GM19468 (cell line): ENCODE results near the gene IL1RL1.

Source experiments
- ATAC-seq: cut with Tn5 transposase; IDR thresholded peaks from one replicate; pipeline ENCODE4 v1.9.1; 2021; ENCODE audit warnings: mild to moderate bottlenecking, moderate library complexity, moderate number of reproducible peaks; ENCODE audit not compliant: unreplicated experiment; ENCODE audit errors: extremely low read depth

Gene IL1RL1

DNA sequence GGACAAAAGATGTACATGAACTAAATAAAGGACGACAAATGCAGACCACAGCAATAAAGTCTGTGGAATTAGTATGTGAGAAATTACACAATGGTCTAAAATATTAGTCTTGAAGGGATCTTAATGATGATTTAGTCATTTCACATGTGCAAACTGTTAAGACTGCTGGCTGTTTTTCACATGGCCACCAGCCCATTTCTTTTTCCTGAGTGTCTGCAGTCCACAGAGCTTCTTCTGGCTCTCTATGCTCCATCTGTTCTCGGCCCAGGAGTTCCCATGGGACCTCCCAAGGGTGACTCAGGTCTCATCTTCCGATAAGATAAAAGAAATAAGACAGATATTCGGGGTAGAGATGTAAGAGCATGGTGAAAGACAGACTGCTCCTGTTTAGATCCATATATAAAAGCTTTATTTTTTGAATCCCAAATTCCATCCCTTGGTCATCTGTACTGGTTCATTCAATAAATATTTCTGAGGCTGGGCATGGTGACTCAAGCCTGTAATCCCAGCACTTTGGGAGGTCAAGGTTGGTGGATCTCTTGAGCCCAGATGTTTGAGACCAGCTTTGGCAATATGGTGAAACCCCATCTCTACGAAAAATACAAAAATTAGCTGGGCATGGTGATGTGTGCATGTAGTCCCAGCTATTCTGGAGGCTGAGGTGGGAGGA is 20.1 kb downstream of the IL1RL1 start:
- no peak for ATAC-seq

DNA sequence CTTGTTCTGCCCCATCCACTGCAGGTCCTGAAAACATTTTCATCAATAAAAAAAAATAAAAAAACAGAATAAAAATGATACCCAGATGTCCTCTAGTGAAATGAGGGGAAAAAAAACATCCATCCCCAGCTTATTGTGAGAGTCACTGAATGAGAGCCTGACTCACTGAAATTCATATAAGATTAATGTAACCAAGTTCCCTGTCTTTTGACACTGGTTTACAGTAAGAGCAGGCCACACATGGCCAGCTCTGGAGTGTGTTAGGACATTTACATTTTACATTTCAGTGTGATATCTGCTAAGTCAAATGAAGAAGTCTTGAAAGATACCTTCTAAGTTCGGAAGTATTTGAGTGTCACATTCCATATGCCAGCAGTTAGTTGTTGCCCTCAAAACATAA is 23.1 kb downstream of the IL1RL1 start:
- no peak for ATAC-seq

GRCh38 chr2:102335871-102336366 is 24.6 kb downstream of the IL1RL1 start:
- ATAC-seq, result no peak

DNA sequence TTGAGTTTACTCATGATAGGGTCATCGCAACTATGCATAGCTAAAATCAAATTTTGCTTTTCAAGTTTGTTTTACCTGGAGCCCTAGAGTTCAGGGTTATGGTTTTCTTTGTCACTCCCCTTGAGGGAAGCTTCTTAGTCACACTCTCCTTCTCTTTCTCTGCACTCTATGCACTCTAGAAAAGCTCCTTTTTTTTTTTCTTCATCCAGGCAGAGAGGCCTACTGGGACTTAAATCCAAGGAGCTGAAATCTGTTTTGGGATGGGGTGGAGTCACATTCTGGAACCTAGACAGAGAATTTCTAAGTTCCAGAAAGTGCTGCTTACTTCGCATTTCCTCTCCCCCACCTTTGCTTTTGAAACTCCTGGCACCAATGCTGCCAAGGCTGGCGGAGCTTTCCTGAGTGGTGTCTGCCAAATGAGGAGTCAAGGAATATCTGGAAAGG is 25.2 kb downstream of the IL1RL1 start:
- ATAC-seq, result no peak

DNA sequence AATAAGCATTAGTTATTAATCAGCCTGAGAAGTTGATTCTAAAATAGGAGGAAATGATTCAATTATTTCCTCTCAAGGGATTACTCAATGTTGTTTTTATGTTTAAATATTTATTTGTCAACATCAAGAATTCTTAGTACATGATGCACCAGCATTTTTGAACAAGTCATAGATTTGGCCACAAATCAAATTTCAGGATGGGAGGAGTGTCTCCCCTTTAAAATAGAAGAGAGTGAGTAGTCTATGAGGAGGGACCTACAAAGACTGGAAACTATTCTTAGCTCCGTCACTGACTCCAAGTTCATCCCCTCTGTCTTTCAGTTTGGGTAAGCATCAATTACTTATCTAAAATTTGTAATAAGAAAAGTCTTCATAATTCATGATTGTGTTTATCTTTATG is 25.6 kb downstream of the IL1RL1 start:
- no peak for ATAC-seq

DNA sequence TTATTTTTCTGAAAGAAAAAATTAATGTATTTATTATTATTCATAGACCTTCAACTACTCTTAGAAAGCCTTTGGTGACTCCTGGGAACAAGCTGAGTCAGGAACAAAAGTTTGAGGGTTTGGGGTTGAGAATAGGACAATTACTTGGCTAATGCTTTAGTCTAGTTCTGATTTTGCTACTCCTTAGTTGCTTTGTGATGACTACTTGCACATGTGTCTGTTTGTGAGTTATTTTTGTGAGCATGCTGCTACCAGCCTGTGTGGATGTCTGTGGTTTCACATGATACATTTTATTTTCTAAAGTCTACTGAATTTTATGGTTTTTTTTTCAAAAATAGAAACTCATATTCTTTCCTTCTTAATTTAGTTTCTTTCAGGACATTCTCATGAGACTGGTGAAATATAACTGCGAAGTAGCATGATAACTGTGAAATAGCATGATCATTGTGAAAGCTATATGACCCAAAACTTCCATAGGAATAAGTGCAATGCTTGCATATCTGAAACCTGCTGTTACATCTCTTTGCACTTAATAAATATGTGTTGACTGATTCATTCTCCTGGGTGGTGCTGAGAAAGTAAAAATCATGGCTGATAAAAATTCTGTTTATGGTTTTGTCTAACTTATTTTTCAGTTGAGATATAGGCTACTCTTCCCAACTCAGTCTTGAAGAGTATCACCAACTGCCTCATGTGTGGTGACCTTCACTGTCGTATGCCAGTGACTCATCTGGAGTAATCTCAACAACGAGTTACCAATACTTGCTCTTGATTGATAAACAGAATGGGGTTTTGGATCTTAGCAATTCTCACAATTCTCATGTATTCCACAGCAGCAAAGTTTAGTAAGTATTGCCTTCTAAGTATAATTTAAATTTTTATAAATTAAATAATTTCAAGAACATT is 26.4 kb downstream of the IL1RL1 start:
- no peak for ATAC-seq

DNA sequence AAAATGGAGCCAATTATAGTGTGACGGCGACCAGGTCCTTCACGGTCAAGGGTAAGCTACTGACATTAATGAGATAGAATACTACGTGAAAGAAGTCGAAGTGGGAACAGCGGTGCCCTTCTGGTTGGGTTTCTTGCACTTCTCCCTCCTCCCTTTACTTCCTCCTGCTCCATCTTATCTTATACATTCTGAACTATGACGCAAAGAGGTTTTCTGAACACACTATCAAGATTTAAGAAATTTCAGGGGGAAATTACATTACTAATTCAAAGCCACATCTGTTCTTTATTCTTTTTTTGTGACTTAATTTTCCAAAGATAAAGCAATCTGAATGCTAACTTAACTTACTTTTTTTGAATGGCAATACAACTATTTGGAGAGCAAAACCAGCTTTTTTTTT is 29.4 kb downstream of the IL1RL1 start:
- no peak for ATAC-seq

DNA sequence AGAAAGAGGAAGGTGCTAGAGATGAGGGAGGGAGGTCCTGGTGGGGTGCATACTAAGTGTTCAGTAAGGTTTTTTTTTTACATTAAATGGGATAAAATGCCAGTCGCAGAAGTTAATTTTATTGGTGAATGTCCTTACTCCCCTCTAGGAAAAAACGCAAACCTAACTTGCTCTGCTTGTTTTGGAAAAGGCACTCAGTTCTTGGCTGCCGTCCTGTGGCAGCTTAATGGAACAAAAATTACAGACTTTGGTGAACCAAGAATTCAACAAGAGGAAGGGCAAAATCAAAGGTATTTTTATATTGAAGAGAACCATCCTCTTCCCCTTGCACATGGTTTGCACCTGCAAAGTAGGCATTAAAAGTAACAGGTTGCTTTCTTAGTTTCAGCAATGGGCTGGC is 31.5 kb downstream of the IL1RL1 start:
- no peak for ATAC-seq

- ATAC-seq, result no peak
These were observed 33.0 kb downstream of the IL1RL1 start for GRCh38 chr2:102344397-102344796.

DNA sequence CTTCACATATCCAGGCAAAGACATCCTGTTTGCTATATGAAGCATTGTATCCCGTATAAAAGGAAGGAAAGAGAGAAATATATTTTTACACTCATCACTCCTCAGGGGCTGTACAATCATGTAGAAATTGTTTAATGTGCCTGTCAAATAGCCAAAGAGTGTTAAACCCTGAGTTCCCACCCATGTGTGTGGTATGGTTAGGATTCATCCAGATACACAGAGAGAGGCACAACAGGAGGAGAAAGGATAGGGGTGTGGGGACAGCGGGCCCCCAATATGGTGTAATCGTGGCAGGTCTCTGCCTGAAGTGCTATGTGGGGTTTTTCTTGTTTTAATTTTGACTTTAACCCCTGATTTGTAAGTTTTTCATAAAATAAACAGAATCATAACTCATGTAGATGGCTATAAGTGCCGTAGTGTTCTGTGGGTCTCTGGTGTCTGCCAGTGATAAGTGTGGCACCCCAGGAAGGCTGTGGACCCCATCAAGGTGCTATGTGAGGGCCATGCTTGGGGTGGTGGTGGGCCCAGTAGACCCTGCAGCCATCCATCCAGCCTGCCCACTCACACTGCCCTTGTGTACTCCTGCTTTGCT is 34.1 kb downstream of the IL1RL1 start:
- ATAC-seq, result no peak

DNA sequence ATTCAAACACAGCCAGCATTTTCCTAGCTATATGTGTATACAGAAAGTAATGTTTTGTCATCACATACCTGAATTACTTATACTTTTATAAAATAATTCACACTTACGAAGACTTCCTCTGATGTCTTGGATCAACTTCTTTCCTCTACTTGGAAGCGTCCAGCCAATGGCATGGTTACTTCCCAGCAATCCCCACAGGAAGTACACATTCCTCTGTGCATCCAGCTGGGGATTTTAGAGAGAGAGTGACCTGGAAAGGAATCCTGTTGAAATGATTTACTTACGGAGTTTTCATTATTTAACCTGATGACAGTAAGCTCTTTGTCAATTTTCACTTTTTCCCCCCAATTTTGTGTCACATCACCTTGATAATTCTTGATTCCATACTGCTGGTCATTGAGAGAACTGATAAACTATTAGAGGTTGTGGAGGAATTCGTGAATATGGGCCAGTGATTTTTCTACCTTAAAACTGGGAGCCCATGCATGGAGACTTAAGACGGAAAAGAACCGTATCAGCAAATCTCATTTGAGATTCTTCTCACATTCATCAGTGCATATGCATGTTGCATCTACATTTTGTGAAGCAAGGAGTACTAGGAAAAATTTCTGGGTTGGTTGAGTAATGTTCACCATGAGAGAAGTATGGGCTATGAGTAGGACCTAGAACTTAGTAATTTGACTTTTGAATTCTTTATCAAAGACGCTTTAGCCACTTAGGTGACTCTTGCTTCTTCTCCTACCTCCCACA is 35.2 kb downstream of the IL1RL1 start:
- no peak for ATAC-seq

DNA sequence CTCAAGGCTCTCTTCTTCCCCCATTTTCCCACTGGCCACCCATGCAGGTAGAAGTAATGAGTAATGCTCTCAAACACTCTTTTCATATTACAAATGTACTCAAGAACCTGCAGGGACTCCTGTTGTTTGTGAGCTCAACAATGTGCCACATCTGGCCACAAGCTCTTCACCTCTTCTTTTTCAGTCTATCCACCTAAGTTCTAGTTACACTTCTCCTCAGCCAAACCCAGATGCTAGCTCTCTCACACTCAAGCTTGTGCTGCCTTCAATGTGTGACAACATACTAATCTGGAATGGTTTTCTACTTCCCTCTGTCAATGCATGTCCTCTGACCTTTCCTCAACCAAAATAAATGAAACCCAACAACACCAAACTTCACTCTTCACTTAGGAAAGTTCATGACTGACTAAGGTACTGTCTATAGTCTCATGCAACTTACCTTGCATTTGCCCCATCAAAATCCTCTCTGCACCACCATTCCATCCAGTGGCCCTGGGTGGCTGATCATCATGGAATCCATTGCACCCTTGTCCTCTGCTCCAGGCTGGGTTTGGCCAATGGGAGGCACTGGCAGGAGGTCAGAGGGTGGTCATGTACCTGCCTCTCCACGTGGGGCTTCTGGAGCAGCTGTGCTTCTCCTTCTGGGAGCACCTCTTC is 38.9 kb downstream of the IL1RL1 start:
- ATAC-seq, result no peak

GRCh38 chr2:102355526-102356380 is 44.4 kb downstream of the IL1RL1 start, which contains the start of gene IL18R1:
TSS of gene IL18R1 (plus strand) at chr2:102355796. CDS start at chr2:102362661, 6,865 bp downstream.
- peak; percentile 80 for ATAC-seq

DNA sequence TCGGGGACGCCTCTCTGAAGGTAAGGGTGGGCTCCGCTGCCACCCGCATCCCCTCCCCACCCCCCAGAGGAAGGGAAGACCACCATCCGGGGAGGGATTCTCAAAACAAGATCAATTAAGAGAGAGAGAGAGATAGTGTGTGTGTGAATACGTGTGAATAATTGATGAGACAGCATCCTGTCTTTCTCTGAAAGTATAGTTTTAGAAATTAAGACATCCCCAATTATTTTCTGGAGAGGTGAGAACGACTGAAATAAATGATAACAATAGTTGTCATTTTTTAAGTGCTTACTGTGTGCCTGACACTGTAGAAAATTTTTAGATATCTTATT is 45.0 kb downstream of the IL1RL1 start:
- no peak for ATAC-seq

GRCh38 chr2:102356741-102357140 is 45.4 kb downstream of the IL1RL1 start:
- ATAC-seq, result no peak

DNA sequence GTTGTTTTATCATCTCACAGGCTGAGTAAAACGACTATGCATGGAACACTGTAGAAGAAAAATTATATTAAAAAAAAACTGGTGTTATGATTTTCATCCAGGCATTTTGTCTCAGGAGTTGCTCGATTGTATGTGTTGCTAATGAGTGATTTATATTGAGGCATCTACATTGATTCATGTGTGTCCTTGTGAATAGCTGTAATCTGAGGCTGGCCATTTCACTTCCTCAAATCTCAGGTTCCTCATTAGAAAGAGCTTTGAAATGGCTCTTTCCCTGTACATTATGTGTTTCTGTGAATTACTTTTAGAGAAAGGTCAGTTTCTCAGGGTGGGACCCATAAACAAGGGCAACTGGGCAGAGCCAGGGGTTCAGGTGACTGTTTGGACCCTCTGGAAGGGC is 46.6 kb downstream of the IL1RL1 start:
- ATAC-seq, result no peak

GRCh38 chr2:102358496-102358895 is 47.1 kb downstream of the IL1RL1 start:
- ATAC-seq, result no peak

DNA sequence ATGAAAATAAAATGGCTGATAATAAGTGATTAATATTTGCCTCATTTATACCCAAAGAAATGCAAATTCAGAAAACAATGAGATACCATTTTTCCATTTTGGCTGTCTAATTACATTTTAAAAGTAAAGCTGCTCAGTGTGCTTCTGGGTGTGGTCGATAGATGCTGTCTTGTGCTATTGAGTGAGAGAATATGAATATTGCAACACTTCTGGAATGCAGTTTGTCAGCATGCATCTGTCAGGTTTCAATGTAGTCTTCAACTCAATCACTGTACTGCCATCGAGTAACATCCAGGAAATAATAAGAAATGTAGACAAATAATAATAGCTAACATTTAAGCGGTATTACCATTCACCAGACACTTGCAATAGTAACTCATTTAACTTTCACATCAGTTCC is 48.2 kb downstream of the IL1RL1 start:
- ATAC-seq, result no peak
